ENCODE data around the gene CD52. TPM values are rescaled to one million over a fixed set of nuclear protein-coding genes. Genes with fewer than 3 reads are reported as not detected.

The CD52 gene
- total and polyA plus RNA-seq, 2 of the 13 experiments (the other 11 are each of a cell fraction or from before 2014, with no cell fraction given) = 0.32 TPM; not detected in 1

DNA sequence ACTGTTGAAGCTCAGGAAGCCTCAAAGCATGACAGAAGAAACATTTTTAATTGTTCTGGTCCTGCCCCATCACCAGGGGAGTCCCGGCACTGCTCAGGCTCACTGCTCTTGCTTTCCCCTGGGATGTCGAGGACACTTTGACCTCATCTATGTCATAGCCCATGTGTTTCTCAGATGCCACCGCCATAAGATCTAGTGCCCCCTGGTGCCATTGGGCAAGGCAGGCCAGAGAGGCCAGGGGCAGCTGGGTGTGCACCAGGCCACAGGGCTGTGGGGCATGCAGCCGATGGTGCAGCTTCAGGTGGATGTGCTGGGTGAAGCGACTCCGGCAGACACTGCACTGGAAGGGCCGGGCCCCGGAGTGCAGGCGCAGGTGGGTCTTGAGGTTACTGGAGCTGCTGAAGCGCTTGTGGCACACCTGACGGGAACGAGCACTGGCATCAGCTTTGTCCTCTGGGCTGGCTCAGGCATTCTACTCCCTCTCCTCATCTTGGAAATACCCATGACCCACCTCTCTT, 43.9 kb downstream of the CD52 start:
- POLR2A ChIA-PET = interaction anchor here (1.9 kb wide), 1 partner anchor 11 kb away, joined by 13 read pairs; no protein-coding TSS in a partner anchor
- CTCF ChIA-PET (ENCODE audit: low intra/inter-chr PET ratio, low total read pairs) = interaction anchor here (3.0 to 4.0 kb wide), 2 partner anchors 40 to 76 kb away, joined by 26 to 51 read pairs; no protein-coding TSS in a partner anchor
- no peak overlapping the region for H3K4me3 ChIP-seq (replicated peaks in 1 of 3; ENCODE audit: insufficient read depth in 1 of 3, low read depth in 2 of 3, low read length in 3 of 3)
- H3K27me3 ChIP-seq (ENCODE audit: control insufficient read depth in 1 of 2, insufficient read depth in 2 of 2, low read length in 2 of 2) = no peaks in the 10 kb centered on the region
- H3K79me2 ChIP-seq (ENCODE audit: insufficient read depth, low read length) = no peaks in the 10 kb centered on the region
- no peak overlapping the region for H3K9ac ChIP-seq (ENCODE audit: insufficient read depth, low read depth, low read length)
- no peaks in the 10 kb centered on the region for H3K9me3 ChIP-seq (ENCODE audit: low read length)
- H3K4me1 ChIP-seq (ENCODE audit: insufficient read depth, low read length) = peaks cover 78% of the 10 kb centered on the region
- FAIRE-seq (no peak), ATAC-seq (no peak), DNase-seq (ENCODE audit: low spot score) (no peak)
- no peaks in the 10 kb centered on the region for H3K36me3 ChIP-seq (replicated peaks in 1 of 2; ENCODE audit: control insufficient read depth in 1 of 2, insufficient read depth in 2 of 2, low read length in 2 of 2)
- no TSS peak for BruUV-seq (replicated peaks)
- H3K4me2 ChIP-seq (ENCODE audit: low read depth, low read length) = no peak overlapping the region
- in situ Hi-C loops (cut with HindIII; ENCODE audit: extremely low pct_ligation_motif_present, low pct_unique_long_range_greater_than_20kb) (loop anchor here (5.0 kb wide), 2 partner anchors 39 to 74 kb away; no protein-coding TSS in a partner anchor), intact Hi-C loops (cut with micrococcal nuclease; ENCODE audit: unreplicated experiment) (loop anchor here (2.0 kb wide), 1 partner anchor 41 kb away; no protein-coding TSS in a partner anchor)
- no peak overlapping the region for H3K27ac ChIP-seq (ENCODE audit: extremely low read length, insufficient read depth, low read length)
- H2AFZ ChIP-seq (ENCODE audit: low read length) = no peak overlapping the region
- WGBS (ENCODE audit: low lambda C conversion rate) = 84% methylated on average over 12 of the region's 12 CpGs
- H4K20me1 ChIP-seq (ENCODE audit: insufficient read depth, low read length) = no peaks in the 10 kb centered on the region
- no peak for TF ChIP-seq ZNF749 (CRISPR knock-in tag; IDR thresholded peaks at IDR 0.05; ENCODE audit: borderline replicate concordance)
- peak; percentile 59; the same call in 1 of the 2 replicates for TF ChIP-seq HNRNPL (IDR thresholded peaks at IDR 0.05; ENCODE audit: low read depth, low read length)
- TF ChIP-seq, protein P1, sequence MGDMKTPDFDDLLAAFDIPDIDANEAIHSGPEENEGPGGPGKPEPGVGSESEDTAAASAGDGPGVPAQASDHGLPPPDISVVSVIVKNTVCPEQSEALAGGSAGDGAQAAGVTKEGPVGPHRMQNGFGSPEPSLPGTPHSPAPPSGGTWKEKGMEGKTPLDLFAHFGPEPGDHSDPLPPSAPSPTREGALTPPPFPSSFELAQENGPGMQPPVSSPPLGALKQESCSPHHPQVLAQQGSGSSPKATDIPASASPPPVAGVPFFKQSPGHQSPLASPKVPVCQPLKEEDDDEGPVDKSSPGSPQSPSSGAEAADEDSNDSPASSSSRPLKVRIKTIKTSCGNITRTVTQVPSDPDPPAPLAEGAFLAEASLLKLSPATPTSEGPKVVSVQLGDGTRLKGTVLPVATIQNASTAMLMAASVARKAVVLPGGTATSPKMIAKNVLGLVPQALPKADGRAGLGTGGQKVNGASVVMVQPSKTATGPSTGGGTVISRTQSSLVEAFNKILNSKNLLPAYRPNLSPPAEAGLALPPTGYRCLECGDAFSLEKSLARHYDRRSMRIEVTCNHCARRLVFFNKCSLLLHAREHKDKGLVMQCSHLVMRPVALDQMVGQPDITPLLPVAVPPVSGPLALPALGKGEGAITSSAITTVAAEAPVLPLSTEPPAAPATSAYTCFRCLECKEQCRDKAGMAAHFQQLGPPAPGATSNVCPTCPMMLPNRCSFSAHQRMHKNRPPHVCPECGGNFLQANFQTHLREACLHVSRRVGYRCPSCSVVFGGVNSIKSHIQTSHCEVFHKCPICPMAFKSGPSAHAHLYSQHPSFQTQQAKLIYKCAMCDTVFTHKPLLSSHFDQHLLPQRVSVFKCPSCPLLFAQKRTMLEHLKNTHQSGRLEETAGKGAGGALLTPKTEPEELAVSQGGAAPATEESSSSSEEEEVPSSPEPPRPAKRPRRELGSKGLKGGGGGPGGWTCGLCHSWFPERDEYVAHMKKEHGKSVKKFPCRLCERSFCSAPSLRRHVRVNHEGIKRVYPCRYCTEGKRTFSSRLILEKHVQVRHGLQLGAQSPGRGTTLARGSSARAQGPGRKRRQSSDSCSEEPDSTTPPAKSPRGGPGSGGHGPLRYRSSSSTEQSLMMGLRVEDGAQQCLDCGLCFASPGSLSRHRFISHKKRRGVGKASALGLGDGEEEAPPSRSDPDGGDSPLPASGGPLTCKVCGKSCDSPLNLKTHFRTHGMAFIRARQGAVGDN (CRISPR knock-in tag; IDR thresholded peaks at IDR 0.05) = peak; percentile 36; the same call in 1 of the 2 replicates
- no peak for TF ChIP-seq MED1 (CRISPR knock-in tag; IDR thresholded peaks at IDR 0.05)

Data from HepG2 (cell line).